ENCODE measurements around the gene NCOA4. TPM values are rescaled to one million over a fixed set of nuclear protein-coding genes. Genes with fewer than 3 reads are reported as not detected.
A peak's percentile ranks its signal among the peaks of the same experiment; 100 is the strongest.
"Not testable (repeated sequence)": the region's sequence is repeated elsewhere in the genome, so short reads cannot be mapped to it uniquely, and the experiment has no call there.

Gene NCOA4
- total RNA-seq, 4 donors from 2014 or later, result 84.3 to 135 (median 113) TPM

GRCh38 chr10:45972106-45972812 is 58.2 kb downstream of the NCOA4 start, which contains the start of gene TIMM23:
Gene TIMM23 (plus strand): TSS chr10:45972489. CDS start chr10:45972625, 136 bp downstream.
- H3K4me3 ChIP-seq, result peak within 1 kb of the TSS; percentile 50 to 92 (median 73)
- not testable (repeated sequence) for H3K36me3 ChIP-seq, H3K27me3 ChIP-seq, H3K9me3 ChIP-seq
- peak within 1 kb of the TSS; percentile 10 to 74 (median 58) for H3K27ac ChIP-seq
- 0 to 1% methylated on average over 54 to 56 of the region's 60 CpGs for WGBS, 2 donors
- TF ChIP-seq EP300 (IDR thresholded peaks at IDR 0.05) (peak in 1 of 2 donors; percentile 93), POLR2A (IDR thresholded peaks at IDR 0.05) (peak; percentile 14 to 17)
- TF ChIP-seq, protein P1, sequence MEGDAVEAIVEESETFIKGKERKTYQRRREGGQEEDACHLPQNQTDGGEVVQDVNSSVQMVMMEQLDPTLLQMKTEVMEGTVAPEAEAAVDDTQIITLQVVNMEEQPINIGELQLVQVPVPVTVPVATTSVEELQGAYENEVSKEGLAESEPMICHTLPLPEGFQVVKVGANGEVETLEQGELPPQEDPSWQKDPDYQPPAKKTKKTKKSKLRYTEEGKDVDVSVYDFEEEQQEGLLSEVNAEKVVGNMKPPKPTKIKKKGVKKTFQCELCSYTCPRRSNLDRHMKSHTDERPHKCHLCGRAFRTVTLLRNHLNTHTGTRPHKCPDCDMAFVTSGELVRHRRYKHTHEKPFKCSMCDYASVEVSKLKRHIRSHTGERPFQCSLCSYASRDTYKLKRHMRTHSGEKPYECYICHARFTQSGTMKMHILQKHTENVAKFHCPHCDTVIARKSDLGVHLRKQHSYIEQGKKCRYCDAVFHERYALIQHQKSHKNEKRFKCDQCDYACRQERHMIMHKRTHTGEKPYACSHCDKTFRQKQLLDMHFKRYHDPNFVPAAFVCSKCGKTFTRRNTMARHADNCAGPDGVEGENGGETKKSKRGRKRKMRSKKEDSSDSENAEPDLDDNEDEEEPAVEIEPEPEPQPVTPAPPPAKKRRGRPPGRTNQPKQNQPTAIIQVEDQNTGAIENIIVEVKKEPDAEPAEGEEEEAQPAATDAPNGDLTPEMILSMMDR (IDR thresholded peaks at IDR 0.05), result peak in 1 of 5 experiments; percentile 26
- H3K4me1 ChIP-seq, result peaks cover 0 to 30% (median 12%) of the 10 kb centered on the region in 4 donors
- peak; percentile 55 to 79 for DNase-seq (ENCODE audit: low spot score in 2 of 2)

GRCh38 chr10:45971742-45972105 is 58.7 kb downstream of the NCOA4 start:
- H3K9me3 ChIP-seq; DNase-seq (ENCODE audit: low spot score in 2 of 2); H3K27me3 ChIP-seq; H3K36me3 ChIP-seq: not testable (repeated sequence)
- H3K4me3 ChIP-seq, result peak overlapping the region; percentile 50 to 92 (median 73)
- H3K27ac ChIP-seq, result peak overlapping the region; percentile 10 to 74 (median 58)
- H3K4me1 ChIP-seq, result peaks cover 0 to 30% (median 12%) of the 10 kb centered on the region in 4 donors
- WGBS, 2 donors, result 0% methylated on average over 17 to 21 of the region's 25 CpGs

DNA sequence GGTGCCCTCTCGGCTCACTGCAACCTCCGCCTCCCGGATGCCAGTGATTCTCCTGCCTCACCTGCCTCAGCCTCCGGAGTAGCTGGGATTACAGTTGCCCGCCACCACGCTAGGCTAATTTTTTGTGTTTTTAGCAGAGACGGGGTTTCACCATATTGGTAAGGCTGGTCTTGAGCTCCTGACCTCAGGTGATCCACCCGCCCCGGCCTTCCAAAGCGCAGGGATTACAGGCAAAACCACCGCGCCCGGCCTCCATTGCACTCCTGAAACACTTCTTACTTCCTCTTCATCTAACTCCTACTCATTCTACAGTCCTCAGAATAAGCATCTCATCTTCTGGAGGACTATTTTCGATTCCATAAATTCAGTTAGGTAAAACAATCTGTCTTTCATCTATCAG is 59.4 kb downstream of the NCOA4 start:
- 55 to 56% methylated on average over 14 of the region's 14 CpGs for WGBS, 2 donors
- not testable (repeated sequence) for DNase-seq (ENCODE audit: low spot score in 2 of 2); H3K27ac ChIP-seq; H3K9me3 ChIP-seq; H3K36me3 ChIP-seq; H3K27me3 ChIP-seq
- Histone ChIP-seq H3K4me1 (peaks cover 0 to 30% (median 12%) of the 10 kb centered on the region in 4 donors), H3K4me3 (peak overlapping the region; percentile 50 to 92 (median 73))

- not testable (repeated sequence) for H3K4me1 ChIP-seq; H3K9me3 ChIP-seq; DNase-seq (ENCODE audit: low spot score in 2 of 2); H3K27me3 ChIP-seq; H3K36me3 ChIP-seq; H3K4me3 ChIP-seq; H3K27ac ChIP-seq
- WGBS, 2 donors, result 92 to 94% methylated on average over 6 of the region's 6 CpGs
These were observed 67.6 kb downstream of the NCOA4 start for GRCh38 chr10:45962686-45963452.

DNA sequence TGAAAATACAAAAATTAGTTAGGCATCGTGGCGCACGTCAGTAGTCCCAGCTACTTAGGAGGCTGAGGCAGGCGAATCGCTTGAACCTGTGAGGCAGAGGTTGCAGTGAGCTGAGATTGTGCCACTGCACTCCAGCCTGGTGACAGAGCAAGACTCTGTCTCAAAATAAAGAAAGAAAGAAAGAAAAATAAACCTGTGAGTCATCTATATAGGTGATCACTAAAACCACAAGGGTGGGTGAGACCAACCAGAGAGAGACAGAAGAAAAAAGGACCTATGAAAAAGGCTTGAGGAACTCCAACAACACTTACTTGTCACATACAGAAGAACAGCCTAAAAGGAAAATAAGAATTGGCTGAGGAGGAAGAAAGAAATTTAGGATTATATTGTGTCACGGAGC is 72.5 kb downstream of the NCOA4 start:
- H3K4me1 ChIP-seq; H3K27me3 ChIP-seq; H3K4me3 ChIP-seq; H3K9me3 ChIP-seq; H3K36me3 ChIP-seq; DNase-seq (ENCODE audit: low spot score in 2 of 2); H3K27ac ChIP-seq: not testable (repeated sequence)
- 93 to 96% methylated on average over 6 of the region's 6 CpGs for WGBS, 2 donors

DNA sequence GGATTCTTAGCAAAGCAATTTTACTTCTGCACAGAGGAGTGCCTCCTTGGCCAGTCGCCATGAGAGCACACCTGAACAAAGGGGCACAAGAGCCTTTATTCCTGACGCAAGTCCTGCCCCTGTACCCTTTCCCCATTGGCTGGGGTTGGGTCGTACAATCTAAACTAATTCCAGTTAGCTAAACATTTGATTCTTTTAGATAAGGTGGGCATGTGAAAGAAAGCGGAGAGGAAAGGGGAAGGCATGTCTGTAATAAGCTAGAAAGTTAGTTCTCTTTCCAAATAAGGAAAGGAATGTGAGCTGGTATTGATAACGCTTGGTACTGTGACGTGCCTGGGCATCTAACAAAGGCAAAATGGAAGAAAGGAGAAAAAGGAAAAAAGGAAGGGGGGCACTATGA is 73.8 kb downstream of the NCOA4 start:
- WGBS, 2 donors, result 87 to 96% methylated on average over 4 of the region's 6 CpGs

More for the DNA sequence above, 73.8 kb downstream of the NCOA4 start:
- not testable (repeated sequence) for H3K27me3 ChIP-seq; H3K27ac ChIP-seq; H3K9me3 ChIP-seq; DNase-seq (ENCODE audit: low spot score in 2 of 2); H3K4me1 ChIP-seq; H3K4me3 ChIP-seq
- peaks cover 0 to 13% (median 0%) of the 10 kb centered on the region in 3 donors for H3K36me3 ChIP-seq

Small RNA genes within 50 kb of the gene (small RNA-seq; reads per million reads assigned to genes)
- gene SNORA74C-1, result not detected

Other genes starting within 250 kb of the NCOA4 start
- 10 to 100 TPM; 12.2 to 31.5 (median 20.9) TPM for gene AGAP4, start 183.1 kb downstream of the NCOA4 start, total RNA-seq
- gene TIMM23, start 58.1 kb downstream of the NCOA4 start, total RNA-seq, result 10 to 100 TPM; 29.6 to 42.9 (median 35.7) TPM
- not detected for gene MSMB, start 15.6 kb upstream of the NCOA4 start, total RNA-seq

All from tibial nerve (tissue), 4 donors.